Keratinocyte (primary cell): ENCODE measurements around the gene TDRD1. TPM values are rescaled to one million over a fixed set of nuclear protein-coding genes. Genes with fewer than 3 reads are reported as not detected.

Source experiments
- DNase-seq: peaks from one replicate; pipeline ENCODE4 v3.0.0-alpha.2; 2011; ENCODE audit warnings: low read depth, missing footprints, low spot score
- FAIRE-seq: peaks from 2 replicates; lab custom pipeline; 2011; peaks lifted over from hg19 to GRCh38; lab: Jason Lieb, UNC
- H2AFZ ChIP-seq: 2 replicates; pipeline ENCODE4 v1.6.0; 2012; ENCODE audit warnings: low read length, control low read depth, inconsistent platforms; ENCODE audit not compliant: control insufficient read depth
- H3K27ac ChIP-seq: 2 replicates; pipeline ENCODE4 v1.5.1; 2011; ENCODE audit warnings: low read length; ENCODE audit not compliant: control insufficient read depth, insufficient read depth
- H3K27me3 ChIP-seq: 3 replicates; pipeline ENCODE4 v1.6.0; 2011; ENCODE audit warnings: low read length; ENCODE audit not compliant: control insufficient read depth, insufficient read depth; ENCODE audit errors: extremely low read depth
- H3K36me3 ChIP-seq, 2 experiments: 2 replicates in 1 of 2; 3 replicates in 1 of 2; pipeline ENCODE4 v1.5.1; 2011; ENCODE audit warnings: low read length in 2 of 2, mild to moderate bottlenecking in 1 of 2; ENCODE audit not compliant: control insufficient read depth in 2 of 2, insufficient read depth in 2 of 2; ENCODE audit errors: extremely low read depth in 1 of 2
- H3K4me1 ChIP-seq: 3 replicates; pipeline ENCODE4 v1.5.1; 2011; ENCODE audit warnings: low read length; ENCODE audit not compliant: control insufficient read depth, insufficient read depth; ENCODE audit errors: extremely low read depth
- H3K4me2 ChIP-seq: 3 replicates; pipeline ENCODE4 v1.6.0; 2011; ENCODE audit warnings: low read depth, low read length; ENCODE audit not compliant: control insufficient read depth, insufficient read depth; ENCODE audit errors: extremely low read depth
- H3K4me3 ChIP-seq, 3 experiments: fragments of 200-600 bp in 1 of 3; sonication (generic) in 1 of 3; 2 replicates in 2 of 3; 3 replicates in 1 of 3; pipeline ENCODE4 v1.5.1; 2011 to 2016; ENCODE audit warnings: low read length in 3 of 3, mild to moderate bottlenecking in 3 of 3, control low read depth in 2 of 3, inconsistent platforms in 1 of 3, low read depth in 1 of 3, mixed read lengths in 1 of 3, mixed run types in 1 of 3, moderate library complexity in 1 of 3; ENCODE audit not compliant: control insufficient read depth in 2 of 3, insufficient read depth in 2 of 3; ENCODE audit errors: extremely low read depth in 1 of 3
- H3K79me2 ChIP-seq: 2 replicates; pipeline ENCODE4 v1.6.0; 2012; ENCODE audit warnings: low read length; ENCODE audit not compliant: control insufficient read depth, insufficient read depth
- H3K9ac ChIP-seq: 3 replicates; pipeline ENCODE4 v1.6.0; 2011; ENCODE audit warnings: low read length; ENCODE audit not compliant: control insufficient read depth, insufficient read depth; ENCODE audit errors: extremely low read depth
- H3K9me1 ChIP-seq: 3 replicates; pipeline ENCODE4 v1.6.0; 2011; ENCODE audit warnings: low read length; ENCODE audit not compliant: control insufficient read depth, insufficient read depth; ENCODE audit errors: extremely low read depth
- H3K9me3 ChIP-seq: 2 replicates; pipeline ENCODE4 v1.5.1; 2012; ENCODE audit warnings: low read depth, low read length; ENCODE audit not compliant: control insufficient read depth
- H4K20me1 ChIP-seq: 3 replicates; pipeline ENCODE4 v1.6.0; 2011; ENCODE audit warnings: low read length; ENCODE audit not compliant: control insufficient read depth, insufficient read depth; ENCODE audit errors: extremely low read depth
- EZH2 ChIP-seq: IDR thresholded peaks from one replicate; pipeline ENCODE4 v1.6.1; 2012; ENCODE audit warnings: inconsistent platforms, mild to moderate bottlenecking, low read length, moderate library complexity
- dilution Hi-C: fragments of 300-500 bp; cut with MboI; formaldehyde crosslinking; loops from one replicate; pipeline ENCODE4 v1.7.0; 2020; ENCODE audit warnings: low sequenced_read_pairs; ENCODE audit not compliant: extremely low pct_ligation_motif_present
- polyA plus RNA-seq, 5 experiments: library from polyadenylated mRNA; depleted of rRNA in 3 of 5; stranded (reverse) in 3 of 5; stranded (forward) in 1 of 5; unstranded in 1 of 5; fragments of >200 nt; gene quantifications; 1 replicate in 1 of 5; 2 replicates in 3 of 5; 3 replicates in 1 of 5; pipeline versions ENCODE4 v1.2.1 to v1.2.3, GENCODE V29; 2011 to 2012; ENCODE audit warnings: missing spikeins in 2 of 5, low read depth in 1 of 5, low replicate concordance in 1 of 5
- TF ChIP-seq, protein P1 (sequence below), 3 experiments: IDR thresholded peaks in 1 of 3; conservative IDR thresholded peaks in 1 of 3; optimal IDR thresholded peaks in 1 of 3; 2 replicates in 2 of 3; 3 replicates in 1 of 3; pipeline versions ENCODE3 to v1.5.1; 2011; ENCODE audit warnings: low read length in 3 of 3, mild to moderate bottlenecking in 3 of 3, moderate library complexity in 2 of 3, control low read depth in 1 of 3, inconsistent platforms in 1 of 3; ENCODE audit not compliant: insufficient read depth in 2 of 3; ENCODE audit errors: extremely low read depth in 1 of 3

Gene TDRD1
- polyA plus RNA-seq, 1 donor (not counting 4 experiments of a cell fraction or from before 2014, with no cell fraction given), result 0.56 TPM

DNA sequence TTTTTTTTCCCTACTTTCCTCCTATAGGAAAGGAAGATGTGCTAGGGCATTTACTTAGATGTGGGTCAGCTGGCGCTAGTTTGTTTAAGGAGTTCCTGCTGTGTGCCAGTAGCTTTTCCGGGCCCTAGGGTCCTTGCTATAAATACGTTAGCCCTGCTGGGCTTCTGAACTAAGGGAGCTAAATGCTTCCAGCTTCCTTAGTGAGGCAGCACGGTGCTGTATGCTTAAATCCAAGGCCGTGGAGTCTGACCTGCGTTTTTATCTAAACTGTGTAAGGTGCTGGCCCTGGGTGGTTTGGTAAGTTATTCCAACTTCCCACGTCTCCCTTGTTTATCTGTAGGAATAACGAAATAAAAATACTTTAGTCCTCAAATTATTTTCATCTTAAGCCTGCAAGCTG, 594 bp downstream of the TDRD1 start:
- dilution Hi-C loops, result no loop called here

GRCh38 chr10:114180937-114181336, 1.8 kb downstream of the TDRD1 start:
- no peaks in the 10 kb centered on the region for H3K4me1 ChIP-seq
- no peaks in the 10 kb centered on the region for H3K36me3 ChIP-seq
- no peaks in the 10 kb centered on the region for H4K20me1 ChIP-seq
- no peak for DNase-seq
- no peak overlapping the region for H2AFZ ChIP-seq
- no peak for TF ChIP-seq EZH2
- TF ChIP-seq, protein P1, sequence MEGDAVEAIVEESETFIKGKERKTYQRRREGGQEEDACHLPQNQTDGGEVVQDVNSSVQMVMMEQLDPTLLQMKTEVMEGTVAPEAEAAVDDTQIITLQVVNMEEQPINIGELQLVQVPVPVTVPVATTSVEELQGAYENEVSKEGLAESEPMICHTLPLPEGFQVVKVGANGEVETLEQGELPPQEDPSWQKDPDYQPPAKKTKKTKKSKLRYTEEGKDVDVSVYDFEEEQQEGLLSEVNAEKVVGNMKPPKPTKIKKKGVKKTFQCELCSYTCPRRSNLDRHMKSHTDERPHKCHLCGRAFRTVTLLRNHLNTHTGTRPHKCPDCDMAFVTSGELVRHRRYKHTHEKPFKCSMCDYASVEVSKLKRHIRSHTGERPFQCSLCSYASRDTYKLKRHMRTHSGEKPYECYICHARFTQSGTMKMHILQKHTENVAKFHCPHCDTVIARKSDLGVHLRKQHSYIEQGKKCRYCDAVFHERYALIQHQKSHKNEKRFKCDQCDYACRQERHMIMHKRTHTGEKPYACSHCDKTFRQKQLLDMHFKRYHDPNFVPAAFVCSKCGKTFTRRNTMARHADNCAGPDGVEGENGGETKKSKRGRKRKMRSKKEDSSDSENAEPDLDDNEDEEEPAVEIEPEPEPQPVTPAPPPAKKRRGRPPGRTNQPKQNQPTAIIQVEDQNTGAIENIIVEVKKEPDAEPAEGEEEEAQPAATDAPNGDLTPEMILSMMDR (optimal IDR thresholded peaks at IDR 0.05 in 1 of 3, IDR thresholded peaks at IDR 0.05 in 1 of 3, conservative IDR thresholded peaks at IDR 0.05 in 1 of 3; ENCODE audit: extremely low read depth in 1 of 3, insufficient read depth in 2 of 3, low read length in 3 of 3), result no peak
- no peak overlapping the region for H3K9ac ChIP-seq
- H3K4me2 ChIP-seq, result no peak overlapping the region
- H3K27ac ChIP-seq, result no peak overlapping the region
- no peaks in the 10 kb centered on the region for H3K9me1 ChIP-seq
- no peaks in the 10 kb centered on the region for H3K27me3 ChIP-seq
- no peak for FAIRE-seq
- dilution Hi-C loops, result no loop called here
- no peaks in the 10 kb centered on the region for H3K79me2 ChIP-seq
- no peak overlapping the region for H3K4me3 ChIP-seq
- H3K9me3 ChIP-seq, result no peaks in the 10 kb centered on the region

More for the DNA sequence above, 594 bp downstream of the TDRD1 start:
- Histone ChIP-seq H3K9ac (no peak overlapping the region), H3K9me3 (no peaks in the 10 kb centered on the region), H3K4me1 (peaks cover 3% of the 10 kb centered on the region), H3K9me1 (no peaks in the 10 kb centered on the region), H3K4me3 (no peak overlapping the region), H3K79me2 (no peaks in the 10 kb centered on the region), H4K20me1 (no peaks in the 10 kb centered on the region), H3K27me3 (no peaks in the 10 kb centered on the region), H3K36me3 (no peaks in the 10 kb centered on the region), H2AFZ (no peak overlapping the region), H3K4me2 (no peak overlapping the region), H3K27ac (no peak overlapping the region)
- no peak for DNase-seq
- TF ChIP-seq, protein P1 (optimal IDR thresholded peaks at IDR 0.05 in 1 of 3, IDR thresholded peaks at IDR 0.05 in 1 of 3, conservative IDR thresholded peaks at IDR 0.05 in 1 of 3; ENCODE audit: extremely low read depth in 1 of 3, insufficient read depth in 2 of 3, low read length in 3 of 3), result no peak
- TF ChIP-seq EZH2, result no peak
- no peak for FAIRE-seq
